Smooth muscle cell (in vitro differentiated cells): Measurements from ENCODE around the gene HDAC6. TPM values are rescaled to one million over a fixed set of nuclear protein-coding genes. Genes with fewer than 3 reads are reported as not detected.
"Not testable (repeated sequence)": the region's sequence is repeated elsewhere in the genome, so short reads cannot be mapped to it uniquely, and the experiment has no call there.

ENCODE experiments used
- DNase-seq: peaks from one replicate; lab custom pipeline; 2025; ENCODE audit not compliant: unreplicated experiment; lab: John Stamatoyannopoulos, UW
- H2AFZ ChIP-seq: fragments of 200-600 bp; sonication (generic); 2 replicates; pipeline ENCODE4 v1.6.0; 2016; ENCODE audit warnings: antibody characterized with exemption, low read depth, mild to moderate bottlenecking
- H3F3A ChIP-seq: fragments of 200-600 bp; sonication (generic); 2 replicates; pipeline ENCODE4 v1.6.0; 2017; ENCODE audit warnings: antibody characterized with exemption, low read depth
- H3K27ac ChIP-seq: fragments of 200-600 bp; sonication (generic); 2 replicates; pipeline ENCODE4 v1.5.1; 2016; ENCODE audit warnings: low read depth, mild to moderate bottlenecking
- H3K27me3 ChIP-seq: fragments of 200-600 bp; sonication (generic); 2 replicates; pipeline ENCODE4 v1.6.1; 2016; ENCODE audit warnings: low read depth, mild to moderate bottlenecking
- H3K36me3 ChIP-seq: fragments of 200-600 bp; sonication (generic); 2 replicates; pipeline ENCODE4 v1.5.1; 2016; ENCODE audit warnings: low read depth
- H3K4me1 ChIP-seq: fragments of 200-600 bp; sonication (generic); 2 replicates; pipeline ENCODE4 v1.5.1; 2016; ENCODE audit warnings: low read depth
- H3K4me2 ChIP-seq: fragments of 200-600 bp; sonication (generic); 2 replicates; pipeline ENCODE4 v1.6.0; 2016; ENCODE audit warnings: mild to moderate bottlenecking
- H3K4me3 ChIP-seq: fragments of 200-600 bp; sonication (generic); 2 replicates; pipeline ENCODE4 v1.5.1; 2016; ENCODE audit warnings: mild to moderate bottlenecking
- H3K79me2 ChIP-seq: fragments of 200-600 bp; sonication (generic); 2 replicates; pipeline ENCODE4 v1.6.0; 2016; ENCODE audit warnings: low read depth, mild to moderate bottlenecking
- H3K9ac ChIP-seq: fragments of 200-600 bp; sonication (generic); 2 replicates; pipeline ENCODE4 v1.6.0; 2016; ENCODE audit warnings: low read depth
- H3K9me3 ChIP-seq: fragments of 200-600 bp; sonication (generic); replicated peaks from 2 replicates; pipeline ENCODE4 v1.5.1; 2016; ENCODE audit warnings: low read depth
- H4K20me1 ChIP-seq: fragments of 200-600 bp; sonication (generic); 2 replicates; pipeline ENCODE4 v1.6.0; 2016; ENCODE audit warnings: low read depth
- WGBS: methylation state at CpG from one replicate; pipeline ENCODE4 v1.1.7; 2016; ENCODE audit warnings: low lambda C conversion rate; 5-methylcytosine and 5-hydroxymethylcytosine counted together
- polyA plus RNA-seq: library from polyadenylated mRNA; unstranded; fragments of >200 nt; fragmentation: Nextera tagmentation; extraction: Ambion mirVana; gene quantifications from 2 replicates; pipeline ENCODE4 v1.2.1, GENCODE V29; 2016
- total RNA-seq: library from RNA; depleted of rRNA; stranded (reverse); fragments of >200 nt; gene quantifications from 2 replicates; pipeline ENCODE4 v1.2.3, GENCODE V29; 2014
- TF ChIP-seq, protein P1 (sequence below): fragments of 200-600 bp; sonication (generic); IDR thresholded peaks from 2 replicates; pipeline ENCODE4 v1.5.1; 2017; ENCODE audit warnings: borderline replicate concordance, mild to moderate bottlenecking, antibody characterized with exemption; ENCODE audit not compliant: insufficient read depth, poor library complexity, severe bottlenecking

Gene HDAC6
- total and polyA plus RNA-seq, 2 experiments from 2014 or later: 46.0 to 71.3 TPM

DNA sequence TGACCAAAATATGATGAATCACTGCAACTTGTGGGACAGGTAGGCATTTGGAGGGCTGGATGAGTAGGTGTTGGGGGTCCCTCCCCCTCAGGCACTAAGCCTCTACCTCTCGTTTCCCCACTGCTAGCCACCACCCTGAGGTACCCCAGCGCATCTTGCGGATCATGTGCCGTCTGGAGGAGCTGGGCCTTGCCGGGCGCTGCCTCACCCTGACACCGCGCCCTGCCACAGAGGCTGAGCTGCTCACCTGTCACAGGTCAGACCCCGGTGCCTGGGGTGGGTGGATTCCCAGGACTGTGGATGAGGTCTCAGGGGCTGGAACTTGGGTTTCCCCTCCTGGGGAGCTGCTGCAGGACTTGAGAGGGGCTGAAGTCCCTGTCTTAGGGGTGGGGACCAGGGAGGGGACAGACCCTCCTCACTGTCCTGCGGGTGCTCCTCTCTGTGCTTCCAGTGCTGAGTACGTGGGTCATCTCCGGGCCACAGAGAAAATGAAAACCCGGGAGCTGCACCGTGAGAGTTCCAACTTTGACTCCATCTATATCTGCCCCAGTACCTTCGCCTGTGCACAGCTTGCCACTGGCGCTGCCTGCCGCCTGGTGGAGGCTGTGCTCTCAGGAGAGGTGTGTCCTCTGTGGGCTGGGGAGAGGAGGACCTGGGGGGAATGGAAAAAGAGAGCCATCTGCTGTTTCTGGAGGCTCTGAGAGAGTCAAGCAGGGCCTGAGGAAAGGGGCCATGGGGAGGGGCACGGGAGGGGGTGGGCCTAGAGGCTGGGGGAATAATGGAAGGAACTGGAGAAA is 14.3 kb downstream of the HDAC6 start:
- no peak overlapping the region for H3K27ac ChIP-seq
- H3K4me2 ChIP-seq: no peak overlapping the region
- no peak overlapping the region for H3K4me3 ChIP-seq
- no peaks in the 10 kb centered on the region for H3K79me2 ChIP-seq
- no peaks in the 10 kb centered on the region for H3K27me3 ChIP-seq
- H3K9me3 ChIP-seq: no peaks in the 10 kb centered on the region
- DNase-seq: no peak
- H3K36me3 ChIP-seq: no peaks in the 10 kb centered on the region
- WGBS: 86% methylated on average over 18 of the region's 18 CpGs
- no peak overlapping the region for H2AFZ ChIP-seq
- no peaks in the 10 kb centered on the region for H3K4me1 ChIP-seq
- no peaks in the 10 kb centered on the region for H3F3A ChIP-seq
- no peak overlapping the region for H3K9ac ChIP-seq
- H4K20me1 ChIP-seq: no peaks in the 10 kb centered on the region
- TF ChIP-seq, protein P1, sequence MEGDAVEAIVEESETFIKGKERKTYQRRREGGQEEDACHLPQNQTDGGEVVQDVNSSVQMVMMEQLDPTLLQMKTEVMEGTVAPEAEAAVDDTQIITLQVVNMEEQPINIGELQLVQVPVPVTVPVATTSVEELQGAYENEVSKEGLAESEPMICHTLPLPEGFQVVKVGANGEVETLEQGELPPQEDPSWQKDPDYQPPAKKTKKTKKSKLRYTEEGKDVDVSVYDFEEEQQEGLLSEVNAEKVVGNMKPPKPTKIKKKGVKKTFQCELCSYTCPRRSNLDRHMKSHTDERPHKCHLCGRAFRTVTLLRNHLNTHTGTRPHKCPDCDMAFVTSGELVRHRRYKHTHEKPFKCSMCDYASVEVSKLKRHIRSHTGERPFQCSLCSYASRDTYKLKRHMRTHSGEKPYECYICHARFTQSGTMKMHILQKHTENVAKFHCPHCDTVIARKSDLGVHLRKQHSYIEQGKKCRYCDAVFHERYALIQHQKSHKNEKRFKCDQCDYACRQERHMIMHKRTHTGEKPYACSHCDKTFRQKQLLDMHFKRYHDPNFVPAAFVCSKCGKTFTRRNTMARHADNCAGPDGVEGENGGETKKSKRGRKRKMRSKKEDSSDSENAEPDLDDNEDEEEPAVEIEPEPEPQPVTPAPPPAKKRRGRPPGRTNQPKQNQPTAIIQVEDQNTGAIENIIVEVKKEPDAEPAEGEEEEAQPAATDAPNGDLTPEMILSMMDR: no peak

DNA sequence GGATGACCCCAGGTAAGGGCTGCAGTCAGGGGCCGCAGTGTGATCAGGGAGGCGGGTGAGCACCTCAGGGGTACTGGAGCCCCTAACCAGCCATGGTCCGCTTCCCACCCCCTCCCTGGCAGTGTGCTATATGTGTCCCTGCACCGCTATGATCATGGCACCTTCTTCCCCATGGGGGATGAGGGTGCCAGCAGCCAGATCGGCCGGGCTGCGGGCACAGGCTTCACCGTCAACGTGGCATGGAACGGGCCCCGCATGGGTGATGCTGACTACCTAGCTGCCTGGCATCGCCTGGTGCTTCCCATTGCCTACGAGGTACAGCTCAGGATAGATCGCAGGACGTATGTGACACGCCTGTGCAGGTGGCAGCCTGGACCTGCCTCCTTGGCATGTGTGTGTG is 16.2 kb downstream of the HDAC6 start:
- H4K20me1 ChIP-seq: no peaks in the 10 kb centered on the region
- 96% methylated on average over 16 of the region's 16 CpGs for WGBS
- no peak overlapping the region for H3K4me2 ChIP-seq
- DNase-seq: no peak
- no peaks in the 10 kb centered on the region for H3K36me3 ChIP-seq
- H3F3A ChIP-seq: no peaks in the 10 kb centered on the region
- H3K4me3 ChIP-seq: no peak overlapping the region
- no peaks in the 10 kb centered on the region for H3K27me3 ChIP-seq
- H3K4me1 ChIP-seq: no peaks in the 10 kb centered on the region
- TF ChIP-seq, protein P1: no peak
- H3K79me2 ChIP-seq: no peaks in the 10 kb centered on the region
- H3K9me3 ChIP-seq: no peaks in the 10 kb centered on the region
- no peak overlapping the region for H3K9ac ChIP-seq
- no peak overlapping the region for H3K27ac ChIP-seq
- H2AFZ ChIP-seq: no peak overlapping the region

- no peaks in the 10 kb centered on the region for H4K20me1 ChIP-seq
- no peak overlapping the region for H3K4me3 ChIP-seq
- TF ChIP-seq, protein P1: no peak
Measured at GRCh38 chrX:48818866-48819265, 17.0 kb downstream of the HDAC6 start.

DNA sequence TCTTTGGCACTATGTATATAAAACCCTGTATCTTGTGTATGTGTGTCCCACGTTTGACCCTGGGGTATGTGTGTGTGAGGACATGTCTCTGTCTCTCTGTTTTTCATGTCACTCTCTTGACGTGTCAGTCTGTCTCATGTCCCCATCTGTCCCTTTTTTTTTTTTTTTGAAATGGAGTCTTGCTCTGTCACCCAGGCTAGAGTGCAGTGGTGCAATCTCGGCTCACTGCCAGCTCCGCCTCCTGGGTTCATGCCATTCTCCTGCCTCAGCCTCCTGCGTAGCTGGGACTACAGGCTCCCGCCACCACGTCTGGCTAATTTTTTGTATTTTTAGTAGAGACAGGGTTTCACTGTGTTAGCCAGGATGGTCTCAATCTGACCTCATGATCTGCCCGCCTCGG is 17.5 kb downstream of the HDAC6 start:
- not testable (repeated sequence) for H3K4me3 ChIP-seq, H3K9me3 ChIP-seq, H3K79me2 ChIP-seq, H3F3A ChIP-seq, H3K36me3 ChIP-seq, H2AFZ ChIP-seq, H4K20me1 ChIP-seq, H3K9ac ChIP-seq, H3K27ac ChIP-seq, H3K4me1 ChIP-seq, H3K4me2 ChIP-seq, H3K27me3 ChIP-seq, DNase-seq
- WGBS: 84% methylated on average over 7 of the region's 9 CpGs

More at GRCh38 chrX:48818866-48819265, 17.0 kb downstream of the HDAC6 start:
- Histone ChIP-seq H3K36me3 (no peaks in the 10 kb centered on the region), H3K27ac (no peak overlapping the region), H3K27me3 (no peaks in the 10 kb centered on the region), H3K4me1 (no peaks in the 10 kb centered on the region), H3K9me3 (no peaks in the 10 kb centered on the region), H3K9ac (no peak overlapping the region), H3K79me2 (no peaks in the 10 kb centered on the region), H3F3A (no peaks in the 10 kb centered on the region), H2AFZ (no peak overlapping the region), H3K4me2 (no peak overlapping the region)
- DNase-seq: no peak
- 82% methylated on average over 4 of the region's 4 CpGs for WGBS
